Stimulated activated CD8-positive, alpha-beta memory T cell treated with anti-CD3 and anti-CD28 coated beads, Interleukin-4, amount 100 ng/mL, for 48 hours (primary cell): ENCODE data around the gene MR1.
"Not testable (repeated sequence)": the region's sequence is repeated elsewhere in the genome, so short reads cannot be mapped to it uniquely, and the experiment has no call there.

Experiments
- DNase-seq: peaks from one replicate; pipeline ENCODE4 v3.0.0-alpha.2; 2020

The MR1 gene

GRCh38 chr1:181033128-181033798, 520 bp upstream of the MR1 start:
- peak; percentile 56 for DNase-seq

GRCh38 chr1:181035210-181035609, 1.4 kb downstream of the MR1 start:
- not testable (repeated sequence) for DNase-seq

- no peak for DNase-seq
Observed at GRCh38 chr1:181036107-181036836, 2.5 kb downstream of the MR1 start.

GRCh38 chr1:181037386-181037785, 3.6 kb downstream of the MR1 start:
- no peak for DNase-seq

GRCh38 chr1:181038399-181038873, 4.7 kb downstream of the MR1 start:
- peak; percentile 73 for DNase-seq

- no peak for DNase-seq
Observed at GRCh38 chr1:181040284-181040865, 6.6 kb downstream of the MR1 start.

- no peak for DNase-seq
Observed at GRCh38 chr1:181043025-181043888, 9.5 kb downstream of the MR1 start.

GRCh38 chr1:181044449-181044966, 10.7 kb downstream of the MR1 start:
- peak; percentile 71 for DNase-seq

GRCh38 chr1:181045946-181046345, 12.2 kb downstream of the MR1 start:
- not testable (repeated sequence) for DNase-seq

- DNase-seq: no peak
Observed at GRCh38 chr1:181049378-181049777, 15.6 kb downstream of the MR1 start.

GRCh38 chr1:181050922-181051321, 17.1 kb downstream of the MR1 start:
- DNase-seq: no peak

- no peak for DNase-seq
Observed at GRCh38 chr1:181056560-181056959, 22.8 kb downstream of the MR1 start.

GRCh38 chr1:181057079-181057478, 23.3 kb downstream of the MR1 start:
- no peak for DNase-seq

- DNase-seq: no peak
Observed at GRCh38 chr1:181059435-181059834, 25.7 kb downstream of the MR1 start.

GRCh38 chr1:181060066-181060465, 26.3 kb downstream of the MR1 start:
- DNase-seq: no peak

GRCh38 chr1:181060947-181061346, 27.2 kb downstream of the MR1 start:
- not testable (repeated sequence) for DNase-seq

GRCh38 chr1:181061487-181061886, 27.7 kb downstream of the MR1 start:
- no peak for DNase-seq

- peak; percentile 35 for DNase-seq
Observed at GRCh38 chr1:181061891-181062835, 28.4 kb downstream of the MR1 start.

GRCh38 chr1:181062836-181063428, 29.1 kb downstream of the MR1 start:
- peak; percentile 49 for DNase-seq

GRCh38 chr1:181064011-181064623, 30.3 kb downstream of the MR1 start:
- no peak for DNase-seq

GRCh38 chr1:181064702-181065101, 30.9 kb downstream of the MR1 start:
- DNase-seq: no peak
